ENCODE results near the gene NOC4L.
"Not testable (repeated sequence)": the region's sequence is repeated elsewhere in the genome, so short reads cannot be mapped to it uniquely, and the experiment has no call there.

NOC4L gene

GRCh38 chr12:132142679-132143335, 1.4 kb upstream of the NOC4L start:
- DNase-seq (ENCODE audit: low read depth) = no peak

- no peak for DNase-seq (ENCODE audit: low read depth)
Observed at GRCh38 chr12:132143336-132144071, 753 bp upstream of the NOC4L start.

GRCh38 chr12:132144810-132145168, 532 bp downstream of the NOC4L start:
- no peak for DNase-seq (ENCODE audit: low read depth)

DNA sequence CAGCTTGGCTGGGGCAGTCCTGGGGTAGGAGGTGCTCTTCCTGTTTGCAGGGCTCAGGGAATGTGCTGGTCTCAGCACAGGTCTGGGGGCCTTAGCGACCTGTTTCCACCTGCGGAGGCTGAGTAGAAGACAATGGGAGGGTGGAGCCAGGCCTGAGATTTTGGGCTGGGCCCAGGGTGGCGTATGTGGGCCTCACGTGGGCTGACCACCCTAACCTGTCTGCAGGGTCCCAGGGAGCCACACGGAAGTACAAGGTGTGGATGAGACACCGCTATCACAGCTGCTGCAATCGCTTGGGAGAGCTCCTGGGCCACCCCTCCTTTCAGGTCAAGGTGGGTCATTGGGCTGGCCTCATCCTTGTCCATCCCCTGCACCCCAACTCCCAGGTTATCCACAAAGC, 1.1 kb downstream of the NOC4L start:
- no peak for DNase-seq (ENCODE audit: low read depth)

DNA sequence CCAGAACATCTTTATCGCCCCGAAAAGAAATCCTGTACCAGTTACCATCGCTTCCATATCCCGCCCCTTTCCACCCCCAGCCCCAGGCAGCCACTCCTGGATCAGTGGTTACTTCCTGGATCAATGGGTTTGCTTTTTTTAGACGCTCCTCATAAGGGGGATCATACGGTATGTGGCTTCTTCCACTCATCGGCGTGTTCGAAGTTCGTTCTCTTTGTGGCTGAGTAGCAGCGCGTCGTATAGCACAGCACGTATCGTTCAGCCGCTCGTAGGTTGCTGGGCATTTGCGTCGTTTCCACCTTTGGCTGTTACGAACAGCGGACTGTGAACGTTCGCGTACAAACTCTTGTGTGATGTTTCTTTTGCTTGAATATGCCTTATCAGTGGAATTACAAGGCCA, 1.8 kb downstream of the NOC4L start:
- no peak for DNase-seq (ENCODE audit: low read depth)

- DNase-seq (ENCODE audit: low read depth) = no peak
Observed at GRCh38 chr12:132146772-132147422, 2.6 kb downstream of the NOC4L start.

DNA sequence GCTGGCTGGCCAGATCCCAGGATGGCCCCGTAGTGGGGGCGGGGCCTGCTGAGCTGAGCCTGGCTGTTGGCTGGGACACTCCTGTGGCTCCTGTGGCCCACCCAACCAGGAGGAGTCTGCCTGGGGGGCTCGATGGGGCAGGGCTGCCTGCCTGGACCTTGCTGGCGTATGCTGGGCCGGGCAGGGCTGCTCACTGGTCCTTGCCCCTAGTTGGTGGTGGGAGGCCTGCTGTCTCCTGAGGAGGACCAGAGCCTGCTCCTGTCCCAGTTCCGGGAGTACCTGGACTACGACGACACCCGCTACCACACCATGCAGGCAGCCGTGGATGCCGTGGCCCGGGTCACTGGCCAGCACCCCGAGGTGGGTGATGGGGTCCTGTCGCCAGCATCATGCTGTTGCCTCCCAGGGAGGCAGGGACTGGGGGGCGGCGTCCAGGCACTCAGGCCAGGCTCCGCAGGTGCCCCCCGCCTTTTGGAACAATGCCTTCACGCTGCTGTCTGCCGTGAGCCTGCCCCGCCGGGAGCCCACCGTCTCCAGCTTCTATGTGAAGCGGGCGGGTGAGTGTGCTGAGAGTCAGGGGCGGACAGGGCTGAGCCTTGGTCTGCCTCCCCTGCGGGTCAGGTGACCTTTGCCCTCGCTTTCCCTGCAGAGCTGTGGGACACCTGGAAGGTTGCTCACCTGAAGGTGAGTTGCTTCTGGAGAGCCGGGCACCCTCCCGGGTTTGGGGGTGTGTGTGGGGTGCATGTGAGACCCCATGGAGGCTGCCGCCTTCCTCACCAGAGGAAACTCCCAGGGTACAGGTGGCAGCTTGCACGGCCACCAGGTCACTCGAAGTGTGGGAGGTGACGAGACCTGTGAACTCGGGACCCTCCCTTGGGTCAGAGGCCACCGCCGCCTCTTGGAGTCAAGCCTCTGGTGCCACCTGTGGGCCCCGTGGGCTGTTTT, 3.4 kb downstream of the NOC4L start:
- DNase-seq (ENCODE audit: low read depth) = no peak

GRCh38 chr12:132148368-132149045, 4.2 kb downstream of the NOC4L start:
- DNase-seq (ENCODE audit: low read depth) = no peak

GRCh38 chr12:132149526-132149925, 5.3 kb downstream of the NOC4L start:
- not testable (repeated sequence) for DNase-seq (ENCODE audit: low read depth)

GRCh38 chr12:132150780-132151144, 6.5 kb downstream of the NOC4L start:
- DNase-seq (ENCODE audit: low read depth) = no peak

GRCh38 chr12:132151145-132151765, 7.0 kb downstream of the NOC4L start:
- no peak for DNase-seq (ENCODE audit: low read depth)

DNA sequence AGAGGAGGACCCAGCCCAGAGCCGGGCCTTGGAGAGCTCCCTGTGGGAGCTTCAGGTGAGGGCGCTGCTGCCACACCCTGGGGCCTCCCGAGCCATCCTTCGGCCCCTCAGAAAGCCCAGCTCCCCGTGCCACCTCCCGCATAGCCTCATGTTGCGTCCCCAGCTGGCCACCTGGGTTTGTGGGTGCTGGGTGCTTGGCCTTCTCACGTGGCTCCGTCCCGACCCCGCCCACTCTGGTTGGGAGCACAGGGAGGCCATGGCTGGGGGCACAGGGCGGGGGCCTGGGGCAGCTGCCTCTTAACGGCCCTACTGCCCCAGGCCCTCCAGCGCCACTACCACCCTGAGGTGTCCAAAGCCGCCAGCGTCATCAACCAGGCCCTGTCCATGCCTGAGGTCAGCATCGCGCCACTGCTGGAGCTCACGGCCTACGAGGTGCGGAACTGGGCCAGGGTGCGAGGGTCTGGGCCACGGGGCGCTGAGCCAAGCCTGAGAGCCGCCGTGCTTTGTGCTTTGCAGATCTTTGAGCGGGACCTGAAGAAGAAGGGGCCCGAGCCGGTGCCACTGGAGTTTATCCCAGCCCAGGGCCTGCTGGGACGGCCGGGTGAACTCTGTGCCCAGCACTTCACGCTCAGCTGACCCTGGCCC, 7.6 kb downstream of the NOC4L start:
- DNase-seq (ENCODE audit: low read depth) = no peak

- no peak for DNase-seq (ENCODE audit: low read depth)
Observed at GRCh38 chr12:132152411-132152821, 8.2 kb downstream of the NOC4L start.

DNA sequence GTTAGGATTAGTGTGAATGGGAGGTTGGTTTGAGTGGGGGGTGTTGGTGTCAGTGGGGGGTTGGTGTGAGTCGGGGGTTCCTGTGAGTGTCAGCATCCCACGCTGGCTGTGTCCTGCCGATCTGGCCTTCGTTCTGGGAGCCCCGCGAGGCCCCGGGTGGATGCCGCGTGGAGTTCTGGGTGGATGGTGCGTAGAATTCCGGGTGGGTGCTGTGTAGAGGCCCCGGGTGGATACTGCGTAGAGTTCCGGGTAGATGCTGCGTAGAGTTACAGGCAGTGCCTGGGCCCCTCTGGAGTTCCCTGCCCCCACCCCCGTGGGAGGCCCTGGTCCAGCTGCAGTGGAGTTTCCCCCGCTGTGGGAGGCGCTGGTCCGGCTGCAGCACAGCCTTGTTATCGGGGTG, 8.7 kb downstream of the NOC4L start:
- DNase-seq (ENCODE audit: low read depth) = no peak

DNA sequence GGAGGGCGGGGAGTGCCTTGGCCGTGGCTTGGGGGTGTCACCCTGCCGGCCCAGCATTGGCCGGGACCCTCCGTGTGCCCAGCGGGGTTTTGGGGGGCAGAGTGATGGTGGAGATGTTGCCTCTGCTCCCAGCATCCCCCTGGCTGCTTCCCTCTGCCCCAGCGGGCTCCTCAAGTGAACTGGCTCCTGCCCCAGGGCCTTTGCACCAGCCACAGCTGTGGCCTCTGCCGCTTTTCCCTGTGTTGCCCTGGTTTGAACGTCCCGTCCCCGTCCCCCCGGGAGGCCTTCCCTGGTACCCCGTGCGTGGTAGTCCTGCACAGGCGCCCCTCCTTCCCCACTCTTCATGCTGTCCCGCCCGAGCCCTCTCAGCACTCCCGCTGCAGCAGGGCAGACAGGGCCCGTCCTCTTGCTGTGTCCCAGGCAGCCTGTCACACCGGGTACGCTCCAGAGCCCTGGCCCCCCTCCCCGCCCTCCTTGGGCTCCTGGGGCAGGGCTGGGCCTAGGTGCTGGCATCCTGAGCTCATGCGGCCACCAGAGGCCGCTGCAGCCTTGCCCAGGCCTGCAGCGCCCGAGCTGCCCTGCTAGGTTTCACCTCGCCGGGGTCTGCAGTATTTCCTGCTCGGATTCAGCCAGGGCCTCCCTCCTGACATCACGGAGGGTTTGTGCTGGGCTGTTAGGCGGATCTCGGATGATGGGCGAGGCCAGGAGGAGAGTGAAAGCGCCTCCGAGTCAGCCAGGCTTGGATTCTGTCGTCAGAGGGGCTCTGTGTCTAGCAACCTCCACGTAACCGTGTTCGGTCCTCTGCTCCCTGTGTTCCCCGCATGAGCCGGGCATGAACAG, 9.5 kb downstream of the NOC4L start:
- peak; percentile 60 for DNase-seq (ENCODE audit: low read depth)

DNA sequence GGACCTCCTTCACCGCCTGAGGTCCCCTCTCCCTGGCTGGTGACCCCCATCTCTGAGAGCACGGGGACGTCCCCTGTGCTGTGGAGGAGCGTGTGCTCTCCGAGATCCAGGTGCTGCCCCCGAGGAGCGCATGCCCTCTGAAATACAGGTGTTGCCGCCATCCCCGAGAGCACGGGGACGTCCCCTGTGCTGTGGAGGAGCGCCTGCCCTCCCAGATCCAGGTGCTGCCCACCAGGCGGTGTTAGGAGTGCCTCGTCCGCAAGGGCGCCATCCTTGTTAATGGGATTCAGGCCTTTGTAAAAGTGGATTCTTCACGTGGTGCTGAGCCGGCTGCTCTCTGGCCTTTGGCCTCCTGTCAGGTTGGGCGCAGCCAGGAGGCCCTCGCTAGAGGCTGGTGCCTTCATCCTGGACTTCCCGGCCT, 10.1 kb downstream of the NOC4L start:
- DNase-seq (ENCODE audit: low read depth) = no peak

GRCh38 chr12:132154941-132155770, 10.9 kb downstream of the NOC4L start:
- no peak for DNase-seq (ENCODE audit: low read depth)

- DNase-seq (ENCODE audit: low read depth) = no peak
Observed at GRCh38 chr12:132155771-132156572, 11.7 kb downstream of the NOC4L start.
